Upper lobe of right lung (tissue), 1 donor: ENCODE results near the gene DHRS12. TPM values are rescaled to one million over a fixed set of nuclear protein-coding genes. Genes with fewer than 3 reads are reported as not detected.
A peak's percentile ranks its signal among the peaks of the same experiment; 100 is the strongest.

Experiments
- ATAC-seq: fragments of 200-7000 bp; cut with Tn5 transposase; one replicate; pipeline ENCODE4 v1.9.1; 2020; ENCODE audit warnings: mild to moderate bottlenecking, moderate library complexity
- DNase-seq: peaks from one replicate; pipeline ENCODE4 v3.0.0-alpha.2; 2020
- H3K27ac ChIP-seq: fragments of 200-600 bp; one replicate; pipeline ENCODE4 v1.8.0; 2022
- H3K27me3 ChIP-seq: fragments of 200-600 bp; one replicate; pipeline ENCODE4 v1.8.0; 2022; ENCODE audit warnings: mild to moderate bottlenecking
- H3K36me3 ChIP-seq: fragments of 200-600 bp; one replicate; pipeline ENCODE4 v1.8.0; 2022
- H3K4me1 ChIP-seq: fragments of 200-600 bp; one replicate; pipeline ENCODE4 v1.8.0; 2022
- H3K4me3 ChIP-seq: fragments of 200-600 bp; one replicate; pipeline ENCODE4 v1.8.0; 2022; ENCODE audit warnings: mild to moderate bottlenecking
- H3K9me3 ChIP-seq: fragments of 200-600 bp; one replicate; pipeline ENCODE4 v1.8.0; 2022
- intact Hi-C: fragments of 100-400 bp; cut with DNase I; formaldehyde crosslinking; loops from one replicate; pipeline ENCODE4 v1.11.0; 2022
- total RNA-seq: library from RNA; stranded (reverse); fragmentation: NEBNext Ultra II Directional; extraction: Animal tissue kit (Norgen Biotek cat#: 25700); gene quantifications from one replicate; pipeline ENCODE4 v1.2.1, GENCODE V29; 2021
- TF ChIP-seq, protein P1 (sequence below): fragments of 200-600 bp; IDR thresholded peaks from one replicate; pipeline ENCODE4 v1.8.0; 2022; ENCODE audit warnings: antibody characterized with exemption
- donor health status: DM: no; HTN: yes; CAD: no; lungs with severe emphysema.

DHRS12 gene
- total RNA-seq, 1 donor from 2014 or later = 14.9 TPM

DNA sequence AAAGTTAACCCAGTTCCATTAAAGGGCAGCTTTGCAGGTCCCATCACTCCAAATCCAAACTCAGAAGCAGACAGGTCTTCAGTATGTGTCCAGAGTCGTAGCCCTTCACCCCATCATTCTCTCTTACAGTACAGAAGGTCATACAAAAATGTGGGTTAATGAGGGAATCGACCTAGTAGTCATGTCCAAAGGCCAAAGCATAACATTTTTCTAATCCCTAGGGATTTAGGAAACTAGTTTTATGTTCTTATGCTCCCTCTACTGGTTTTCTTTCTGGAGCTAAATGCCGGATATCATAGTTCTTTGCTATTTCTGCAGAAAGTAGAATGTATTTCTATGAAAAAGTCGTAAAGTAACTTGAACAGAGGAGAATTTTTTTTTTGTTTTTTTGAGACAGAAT is 72.2 kb downstream of the DHRS12 start:
- Histone ChIP-seq H3K36me3 (peaks cover 10% of the 10 kb centered on the region), H3K9me3 (no peaks in the 10 kb centered on the region), H3K4me1 (peaks cover 9% of the 10 kb centered on the region), H3K4me3 (no peak overlapping the region), H3K27me3 (no peaks in the 10 kb centered on the region), H3K27ac (no peak overlapping the region)
- no peak for DNase-seq
- ATAC-seq = peak; percentile 18
- intact Hi-C loops = no loop called here
- TF ChIP-seq, protein P1, sequence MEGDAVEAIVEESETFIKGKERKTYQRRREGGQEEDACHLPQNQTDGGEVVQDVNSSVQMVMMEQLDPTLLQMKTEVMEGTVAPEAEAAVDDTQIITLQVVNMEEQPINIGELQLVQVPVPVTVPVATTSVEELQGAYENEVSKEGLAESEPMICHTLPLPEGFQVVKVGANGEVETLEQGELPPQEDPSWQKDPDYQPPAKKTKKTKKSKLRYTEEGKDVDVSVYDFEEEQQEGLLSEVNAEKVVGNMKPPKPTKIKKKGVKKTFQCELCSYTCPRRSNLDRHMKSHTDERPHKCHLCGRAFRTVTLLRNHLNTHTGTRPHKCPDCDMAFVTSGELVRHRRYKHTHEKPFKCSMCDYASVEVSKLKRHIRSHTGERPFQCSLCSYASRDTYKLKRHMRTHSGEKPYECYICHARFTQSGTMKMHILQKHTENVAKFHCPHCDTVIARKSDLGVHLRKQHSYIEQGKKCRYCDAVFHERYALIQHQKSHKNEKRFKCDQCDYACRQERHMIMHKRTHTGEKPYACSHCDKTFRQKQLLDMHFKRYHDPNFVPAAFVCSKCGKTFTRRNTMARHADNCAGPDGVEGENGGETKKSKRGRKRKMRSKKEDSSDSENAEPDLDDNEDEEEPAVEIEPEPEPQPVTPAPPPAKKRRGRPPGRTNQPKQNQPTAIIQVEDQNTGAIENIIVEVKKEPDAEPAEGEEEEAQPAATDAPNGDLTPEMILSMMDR = peak; percentile 42

DNA sequence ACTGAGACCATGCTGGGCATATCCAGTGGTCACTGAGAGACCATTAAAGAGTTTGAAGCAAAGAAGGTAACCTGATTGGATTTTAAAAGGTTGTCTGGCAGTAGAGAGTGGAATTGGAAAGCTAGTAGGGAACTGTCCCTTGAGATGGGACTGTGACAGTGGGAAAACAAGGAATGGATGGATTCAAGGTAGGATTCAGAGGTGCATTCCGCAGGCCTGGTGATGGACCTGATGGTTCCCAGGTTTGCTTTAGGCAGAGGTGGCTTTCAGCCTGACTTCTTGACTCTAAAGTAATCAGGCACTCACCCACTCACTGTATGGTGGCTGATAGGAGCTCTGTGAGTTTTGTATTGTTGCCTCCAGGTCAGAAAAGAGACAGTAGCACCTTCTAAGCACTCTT is 73.0 kb downstream of the DHRS12 start:
- TF ChIP-seq, protein P1 = no peak
- H3K4me1 ChIP-seq = peaks cover 9% of the 10 kb centered on the region

DNA sequence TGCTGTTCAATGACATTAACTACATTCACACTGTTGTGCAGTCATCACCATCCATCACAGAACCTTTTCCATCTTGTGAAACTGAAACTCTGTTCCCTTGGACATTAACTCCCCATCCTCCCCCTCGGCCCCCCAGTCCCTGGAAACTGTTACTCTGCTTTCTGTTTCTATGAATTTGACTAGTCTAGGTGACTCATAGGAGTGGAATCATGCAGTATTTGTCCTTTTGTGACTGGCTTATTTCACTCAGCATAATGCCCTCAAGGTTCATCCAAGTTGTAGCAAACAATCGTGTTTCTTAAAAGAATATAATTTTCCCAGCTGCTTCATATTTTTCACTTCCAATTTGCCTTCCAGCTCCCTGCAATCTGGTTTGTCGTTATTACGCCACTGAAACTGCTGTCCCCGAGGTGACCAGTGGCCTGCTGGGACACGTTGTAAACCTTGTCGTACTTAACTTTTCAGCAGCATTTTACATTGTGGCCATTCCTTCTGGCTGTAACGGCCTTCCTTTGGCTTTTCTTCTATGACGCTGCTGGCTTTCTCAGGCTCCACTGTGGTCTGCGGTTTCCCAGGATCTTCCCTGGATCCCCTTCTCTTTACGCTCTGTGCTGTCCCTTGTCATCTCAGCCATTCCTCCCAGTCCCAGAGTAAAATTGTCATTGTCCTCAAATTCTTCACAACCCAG is 74.0 kb downstream of the DHRS12 start:
- Histone ChIP-seq H3K36me3 (peaks cover 10% of the 10 kb centered on the region), H3K4me1 (peaks cover 9% of the 10 kb centered on the region), H3K27ac (peak overlapping the region; percentile 17), H3K27me3 (no peaks in the 10 kb centered on the region), H3K4me3 (no peak overlapping the region), H3K9me3 (no peaks in the 10 kb centered on the region)
- peak; percentile 32 for ATAC-seq
- TF ChIP-seq, protein P1 = no peak
- no peak for DNase-seq
- intact Hi-C loops = no loop called here

More for the DNA sequence above, 73.0 kb downstream of the DHRS12 start:
- no peak for DNase-seq
- no peak overlapping the region for H3K4me3 ChIP-seq
- peaks cover 10% of the 10 kb centered on the region for H3K36me3 ChIP-seq
- no peaks in the 10 kb centered on the region for H3K27me3 ChIP-seq
- intact Hi-C loops = no loop called here
- no peaks in the 10 kb centered on the region for H3K9me3 ChIP-seq
- no peak overlapping the region for H3K27ac ChIP-seq
- no peak for ATAC-seq

DNA sequence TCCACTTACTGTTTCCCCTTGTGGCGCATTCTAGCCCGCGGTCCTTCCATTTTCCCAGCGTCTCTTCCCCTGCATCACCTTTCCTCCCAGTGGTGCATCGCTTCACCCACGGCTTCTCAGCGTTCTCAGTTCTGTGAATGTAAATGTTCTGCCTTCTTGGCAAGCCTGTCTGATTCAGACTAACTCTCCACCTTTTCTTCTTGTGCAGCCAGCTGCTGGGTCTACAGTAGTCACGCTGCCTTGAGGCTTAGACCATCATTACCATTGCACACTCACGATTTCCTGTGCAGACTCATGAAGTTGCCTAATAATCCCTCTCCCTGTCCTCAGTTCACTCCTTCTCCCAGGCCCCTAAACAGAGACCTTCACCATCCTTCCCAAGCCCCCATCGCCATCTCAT is 75.0 kb downstream of the DHRS12 start:
- TF ChIP-seq, protein P1 = no peak
- Histone ChIP-seq H3K4me3 (no peak overlapping the region), H3K27ac (no peak overlapping the region), H3K9me3 (no peaks in the 10 kb centered on the region), H3K36me3 (peaks cover 10% of the 10 kb centered on the region), H3K27me3 (no peaks in the 10 kb centered on the region), H3K4me1 (peaks cover 9% of the 10 kb centered on the region)
- DNase-seq = no peak
- ATAC-seq = no peak
- intact Hi-C loops = no loop called here

DNA sequence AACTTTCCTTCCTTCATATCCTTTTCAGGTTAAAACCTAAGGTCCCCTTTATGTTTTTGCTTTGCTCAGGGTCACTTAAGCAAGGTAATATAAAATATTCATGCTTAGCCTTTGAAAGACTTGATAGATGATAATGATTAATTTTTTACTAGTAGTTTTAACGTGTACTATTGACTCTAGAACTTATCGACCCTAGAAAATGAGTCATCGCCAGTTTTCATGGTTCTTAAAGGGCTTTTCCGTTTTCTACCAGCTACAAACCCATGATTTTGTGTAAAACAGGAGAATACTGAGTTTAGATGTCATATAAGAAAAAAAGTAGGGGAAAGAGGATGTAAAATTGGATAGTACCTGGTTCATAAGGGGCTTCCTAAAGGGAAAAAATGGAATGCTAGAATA is 75.7 kb downstream of the DHRS12 start:
- no peak overlapping the region for H3K4me3 ChIP-seq
- H3K36me3 ChIP-seq = peaks cover 10% of the 10 kb centered on the region
- H3K4me1 ChIP-seq = peaks cover 2% of the 10 kb centered on the region
- ATAC-seq (no peak), DNase-seq (no peak)
- no peak overlapping the region for H3K27ac ChIP-seq
- no peaks in the 10 kb centered on the region for H3K27me3 ChIP-seq
- no peaks in the 10 kb centered on the region for H3K9me3 ChIP-seq
- intact Hi-C loops = no loop called here
- TF ChIP-seq, protein P1 = no peak
